GM18508 (cell line): ENCODE results near the gene OSGIN1.

Source experiments
- ATAC-seq: cut with Tn5 transposase; IDR thresholded peaks from one replicate; pipeline ENCODE4 v1.9.1; 2021; ENCODE audit warnings: moderate number of reproducible peaks; ENCODE audit not compliant: insufficient read depth, unreplicated experiment

OSGIN1 gene

GRCh38 chr16:83956336-83957289, 3.6 kb downstream of the OSGIN1 start:
- ATAC-seq, result no peak

GRCh38 chr16:83957296-83957855, 4.3 kb downstream of the OSGIN1 start:
- no peak for ATAC-seq

- no peak for ATAC-seq
Observed at GRCh38 chr16:83958137-83958845, 5.3 kb downstream of the OSGIN1 start.

- ATAC-seq, result no peak
Observed at GRCh38 chr16:83958846-83959565, 6.0 kb downstream of the OSGIN1 start.

GRCh38 chr16:83959656-83960434, 6.8 kb downstream of the OSGIN1 start:
- ATAC-seq, result no peak

GRCh38 chr16:83960521-83961249, 7.6 kb downstream of the OSGIN1 start:
- no peak for ATAC-seq

- no peak for ATAC-seq
Observed at GRCh38 chr16:83961591-83961990, 8.6 kb downstream of the OSGIN1 start.

- ATAC-seq, result no peak
Observed at GRCh38 chr16:83963277-83964119, 10.5 kb downstream of the OSGIN1 start.

GRCh38 chr16:83964684-83965443, 11.8 kb downstream of the OSGIN1 start:
- no peak for ATAC-seq

GRCh38 chr16:83965444-83966152, 12.6 kb downstream of the OSGIN1 start:
- no peak for ATAC-seq

GRCh38 chr16:83966153-83966696, 13.2 kb downstream of the OSGIN1 start:
- ATAC-seq, result no peak

- no peak for ATAC-seq
Observed at GRCh38 chr16:83967091-83967490, 14.1 kb downstream of the OSGIN1 start.

- no peak for ATAC-seq
Observed at GRCh38 chr16:83967838-83968305, 14.8 kb downstream of the OSGIN1 start, which contains the start of gene NECAB2. Gene NECAB2 (plus strand): TSS chr16:83968244. CDS start chr16:83968649, 405 bp downstream.

GRCh38 chr16:83968306-83968851, 15.3 kb downstream of the OSGIN1 start:
- no peak for ATAC-seq

- ATAC-seq, result no peak
Observed at GRCh38 chr16:83968891-83969649, 16.0 kb downstream of the OSGIN1 start.
